ENCODE data around the gene PIP5K1B.

The PIP5K1B gene

DNA sequence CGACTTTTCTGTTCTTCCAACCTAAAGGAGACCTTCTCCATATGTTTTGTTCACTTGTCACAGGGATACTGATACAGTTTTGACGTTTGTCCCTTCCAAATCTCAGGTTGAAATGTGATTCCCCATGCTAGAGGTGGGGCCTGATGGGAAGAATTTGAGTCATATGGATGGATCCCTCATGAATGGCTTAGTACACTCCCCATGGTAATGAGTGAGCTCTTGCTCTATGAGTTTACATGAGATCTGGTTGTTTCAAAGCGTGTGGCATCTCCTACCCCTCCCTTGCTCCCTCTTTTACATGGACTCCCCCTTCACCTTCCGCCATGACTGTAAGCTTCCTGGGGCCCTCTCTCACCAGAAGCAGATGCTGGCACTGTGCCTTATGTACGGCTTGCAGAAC lies 6.9 kb downstream of the PIP5K1B start:
- no peak overlapping the region for H3K4me3 ChIP-seq (ENCODE audit: low read depth, low read length)
- in situ Hi-C loops (cut with HindIII; ENCODE audit: low sequenced_read_pairs): no loop called here
- DNase-seq (ENCODE audit: low read depth, low spot score): no peak
- TF ChIP-seq, protein P1, sequence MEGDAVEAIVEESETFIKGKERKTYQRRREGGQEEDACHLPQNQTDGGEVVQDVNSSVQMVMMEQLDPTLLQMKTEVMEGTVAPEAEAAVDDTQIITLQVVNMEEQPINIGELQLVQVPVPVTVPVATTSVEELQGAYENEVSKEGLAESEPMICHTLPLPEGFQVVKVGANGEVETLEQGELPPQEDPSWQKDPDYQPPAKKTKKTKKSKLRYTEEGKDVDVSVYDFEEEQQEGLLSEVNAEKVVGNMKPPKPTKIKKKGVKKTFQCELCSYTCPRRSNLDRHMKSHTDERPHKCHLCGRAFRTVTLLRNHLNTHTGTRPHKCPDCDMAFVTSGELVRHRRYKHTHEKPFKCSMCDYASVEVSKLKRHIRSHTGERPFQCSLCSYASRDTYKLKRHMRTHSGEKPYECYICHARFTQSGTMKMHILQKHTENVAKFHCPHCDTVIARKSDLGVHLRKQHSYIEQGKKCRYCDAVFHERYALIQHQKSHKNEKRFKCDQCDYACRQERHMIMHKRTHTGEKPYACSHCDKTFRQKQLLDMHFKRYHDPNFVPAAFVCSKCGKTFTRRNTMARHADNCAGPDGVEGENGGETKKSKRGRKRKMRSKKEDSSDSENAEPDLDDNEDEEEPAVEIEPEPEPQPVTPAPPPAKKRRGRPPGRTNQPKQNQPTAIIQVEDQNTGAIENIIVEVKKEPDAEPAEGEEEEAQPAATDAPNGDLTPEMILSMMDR (IDR thresholded peaks at IDR 0.05; ENCODE audit: low read depth, low read length): no peak

DNA sequence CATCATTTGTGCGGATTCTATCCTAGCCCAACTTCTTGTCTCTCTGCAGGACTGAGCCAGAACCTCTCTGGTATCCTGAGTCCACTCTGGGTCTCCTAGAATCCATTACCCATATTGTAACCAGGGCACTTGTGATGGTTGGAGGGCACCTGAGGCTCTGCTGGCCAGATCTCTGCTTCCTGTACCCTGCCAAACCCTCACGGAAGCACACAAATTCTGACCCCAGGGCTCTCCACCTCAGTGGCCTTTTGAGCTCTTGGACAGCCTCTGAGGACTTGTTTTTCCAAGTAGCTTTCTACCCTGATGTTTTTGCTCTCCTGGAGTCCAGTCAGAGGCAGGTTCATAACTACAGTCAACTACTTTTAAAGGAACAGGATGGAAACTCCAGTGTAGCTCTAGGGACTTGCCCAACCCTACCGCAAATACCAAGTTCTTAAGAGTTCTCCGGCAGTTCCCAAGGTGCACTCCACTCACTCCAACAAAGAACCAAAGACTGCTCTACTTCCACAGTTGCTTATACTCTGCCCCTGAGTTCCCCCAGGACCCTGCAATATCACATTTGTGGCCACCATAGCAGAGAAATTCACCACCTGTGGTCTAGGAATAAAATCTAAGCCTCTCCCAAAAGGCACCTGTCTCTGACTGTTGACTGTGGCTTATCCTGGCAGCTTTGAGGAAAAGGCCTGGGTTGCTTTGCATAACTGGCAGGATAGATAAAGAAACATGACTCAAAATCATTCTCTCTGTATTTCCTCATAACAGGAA lies 9.6 kb downstream of the PIP5K1B start:
- no peak overlapping the region for H3K4me3 ChIP-seq (ENCODE audit: low read depth, low read length)
- in situ Hi-C loops (cut with HindIII; ENCODE audit: low sequenced_read_pairs): no loop called here
- TF ChIP-seq, protein P1 (IDR thresholded peaks at IDR 0.05; ENCODE audit: low read depth, low read length): no peak
- no peak for DNase-seq (ENCODE audit: low read depth, low spot score)

DNA sequence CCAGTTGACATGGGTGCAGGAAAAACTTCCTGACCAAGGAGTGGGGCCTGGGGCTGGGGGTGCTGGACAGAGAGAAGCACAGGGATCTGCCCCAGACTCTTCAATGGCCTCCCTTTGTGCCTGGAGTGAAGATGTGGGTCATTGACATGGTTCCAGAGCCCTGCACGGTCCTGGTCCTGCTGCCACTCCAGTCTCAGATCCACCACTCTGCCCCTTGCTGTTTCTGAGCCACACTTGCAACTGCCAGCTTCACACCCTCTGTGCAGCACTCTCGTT lies 10.1 kb downstream of the PIP5K1B start:
- TF ChIP-seq, protein P1 (IDR thresholded peaks at IDR 0.05; ENCODE audit: low read depth, low read length): no peak
- no peak overlapping the region for H3K4me3 ChIP-seq (ENCODE audit: low read depth, low read length)
- in situ Hi-C loops (cut with HindIII; ENCODE audit: low sequenced_read_pairs): no loop called here
- no peak for DNase-seq (ENCODE audit: low read depth, low spot score)

DNA sequence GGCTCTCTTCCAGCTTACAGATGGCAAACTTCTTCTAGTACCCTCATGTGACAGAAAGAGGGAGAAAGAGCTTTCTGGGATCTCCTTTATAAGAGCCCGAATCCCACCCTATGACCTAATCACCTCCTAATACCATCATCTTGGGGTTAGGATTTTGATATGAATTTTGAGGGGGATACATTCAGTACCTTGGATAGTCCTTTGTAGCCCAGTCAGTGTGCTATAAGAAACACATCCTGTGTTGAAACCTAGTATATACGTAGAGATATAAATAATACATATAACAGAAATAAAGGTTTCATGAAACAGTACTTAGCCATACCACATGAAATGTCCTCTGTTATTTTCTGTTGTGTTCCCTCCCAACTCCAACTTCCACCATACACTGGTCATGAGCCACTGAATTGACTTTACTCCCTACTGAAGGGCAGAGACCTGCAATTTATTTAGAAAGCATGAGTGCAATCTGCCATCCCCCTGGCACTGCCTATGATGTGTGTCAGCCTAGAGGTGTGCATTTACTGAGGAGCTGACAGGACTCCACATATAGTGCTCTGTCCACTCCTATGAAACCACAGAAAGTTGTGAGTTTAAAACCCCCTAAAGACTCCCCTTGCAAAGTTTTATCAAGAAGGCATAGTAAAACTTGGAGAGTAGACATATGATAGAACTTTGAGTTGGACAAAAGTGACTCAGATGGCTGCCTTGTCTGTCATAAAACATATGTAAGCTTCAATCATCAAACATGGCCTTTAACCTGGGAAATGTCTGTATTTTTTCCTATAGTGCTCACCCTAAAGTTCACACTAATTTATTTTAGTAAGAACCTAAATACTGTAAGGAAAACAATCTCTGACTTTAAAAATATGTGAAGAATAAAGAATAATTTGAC lies 12.8 kb downstream of the PIP5K1B start:
- no peak overlapping the region for H3K4me3 ChIP-seq (ENCODE audit: low read depth, low read length)
- in situ Hi-C loops (cut with HindIII; ENCODE audit: low sequenced_read_pairs): no loop called here
- TF ChIP-seq, protein P1 (IDR thresholded peaks at IDR 0.05; ENCODE audit: low read depth, low read length): no peak
- DNase-seq (ENCODE audit: low read depth, low spot score): no peak

DNA sequence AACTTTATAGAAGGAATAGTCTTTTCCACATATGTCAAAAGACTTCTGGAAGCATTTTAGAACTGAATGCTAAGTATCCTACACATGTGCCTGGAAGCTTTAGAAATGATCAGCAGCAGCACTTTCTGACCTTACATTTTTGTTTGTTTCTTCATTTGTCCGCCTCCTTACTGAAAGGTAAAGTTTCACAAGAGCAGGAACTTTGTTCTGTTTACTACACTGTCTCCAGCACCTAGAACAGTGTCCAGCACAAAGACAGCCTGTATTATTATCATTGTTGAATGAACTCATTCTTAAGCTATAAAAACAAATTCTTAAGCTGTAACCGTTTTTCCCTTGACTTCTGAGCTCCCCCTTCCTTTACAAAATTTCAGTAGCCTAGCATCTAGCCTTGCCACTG lies 14.8 kb downstream of the PIP5K1B start:
- H3K4me3 ChIP-seq (ENCODE audit: low read depth, low read length): no peak overlapping the region
- in situ Hi-C loops (cut with HindIII; ENCODE audit: low sequenced_read_pairs): no loop called here
- TF ChIP-seq, protein P1 (IDR thresholded peaks at IDR 0.05; ENCODE audit: low read depth, low read length): no peak
- no peak for DNase-seq (ENCODE audit: low read depth, low spot score)

DNA sequence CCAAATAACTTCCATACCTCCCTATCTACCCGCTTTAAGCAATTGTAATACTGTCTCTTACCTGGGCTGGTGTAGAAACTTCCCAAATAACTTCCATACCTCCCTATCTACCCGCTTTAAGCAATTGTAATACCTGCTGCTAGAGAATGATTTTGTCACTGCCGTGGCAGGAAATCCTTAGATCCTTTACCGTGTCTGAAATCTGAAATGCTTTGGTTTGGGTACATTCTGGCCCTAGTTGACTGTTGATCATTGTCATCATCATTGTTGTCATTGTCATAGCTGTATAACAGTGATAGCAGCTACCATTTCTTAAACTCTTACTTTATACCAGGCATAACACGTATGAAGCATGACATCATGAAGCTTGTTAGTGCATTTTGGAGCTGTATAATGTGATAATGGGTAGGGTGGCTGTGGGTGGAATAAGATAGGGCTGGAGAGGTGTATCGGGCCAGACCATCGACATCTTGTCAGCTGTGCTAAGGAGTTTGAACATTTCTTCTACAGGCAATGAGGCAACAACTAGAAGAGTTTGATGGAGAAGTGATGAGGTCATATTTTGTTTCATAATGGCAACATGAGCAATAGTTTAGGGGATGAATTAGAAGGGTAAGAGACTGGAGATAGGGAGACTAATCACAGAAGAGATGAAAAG lies 15.7 kb downstream of the PIP5K1B start:
- H3K4me3 ChIP-seq (ENCODE audit: low read depth, low read length): no peak overlapping the region
- in situ Hi-C loops (cut with HindIII; ENCODE audit: low sequenced_read_pairs): no loop called here
- TF ChIP-seq, protein P1 (IDR thresholded peaks at IDR 0.05; ENCODE audit: low read depth, low read length): no peak
- no peak for DNase-seq (ENCODE audit: low read depth, low spot score)

Data from astrocyte of the spinal cord (primary cell).